GM13976 (cell line): ENCODE results near the gene QRSL1.

Experiments
- DNase-seq: peaks from one replicate; pipeline ENCODE4 v3.0.0; 2012; ENCODE audit warnings: low spot score
- in situ Hi-C: fragments of 300-500 bp; cut with MboI; formaldehyde crosslinking; loops from one replicate; pipeline ENCODE4 v1.12.0; 2022; ENCODE audit warnings: low sequenced_read_pairs, mixed read lengths, inconsistent platforms; ENCODE audit not compliant: unreplicated experiment
- TF ChIP-seq, protein P1 (sequence below): IDR thresholded peaks from 2 replicates; pipeline ENCODE4 v1.5.1; 2012; ENCODE audit warnings: borderline replicate concordance, mild to moderate bottlenecking; ENCODE audit not compliant: insufficient read depth; ENCODE audit errors: extremely low read depth, missing control alignments, control extremely low read depth

Gene QRSL1

DNA sequence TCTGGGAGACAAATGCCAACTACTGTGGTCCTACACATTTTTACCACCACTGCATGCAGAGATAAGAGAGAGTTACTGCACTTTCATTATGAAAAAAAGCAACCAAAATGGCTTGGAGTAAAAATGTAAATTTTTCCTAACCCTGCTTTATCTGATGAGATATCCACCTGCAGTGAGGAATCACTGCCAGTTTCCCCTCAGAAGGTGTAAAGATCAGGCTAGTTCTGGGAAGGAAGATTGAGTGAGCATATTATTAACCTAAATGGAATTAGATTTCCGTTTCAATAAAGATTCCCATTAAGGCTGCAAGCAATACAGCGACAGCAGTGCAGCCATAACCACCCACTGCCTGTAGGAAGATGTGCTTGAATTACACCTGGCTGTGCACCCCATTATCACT is 84.9 kb downstream of the QRSL1 start:
- TF ChIP-seq, protein P1, sequence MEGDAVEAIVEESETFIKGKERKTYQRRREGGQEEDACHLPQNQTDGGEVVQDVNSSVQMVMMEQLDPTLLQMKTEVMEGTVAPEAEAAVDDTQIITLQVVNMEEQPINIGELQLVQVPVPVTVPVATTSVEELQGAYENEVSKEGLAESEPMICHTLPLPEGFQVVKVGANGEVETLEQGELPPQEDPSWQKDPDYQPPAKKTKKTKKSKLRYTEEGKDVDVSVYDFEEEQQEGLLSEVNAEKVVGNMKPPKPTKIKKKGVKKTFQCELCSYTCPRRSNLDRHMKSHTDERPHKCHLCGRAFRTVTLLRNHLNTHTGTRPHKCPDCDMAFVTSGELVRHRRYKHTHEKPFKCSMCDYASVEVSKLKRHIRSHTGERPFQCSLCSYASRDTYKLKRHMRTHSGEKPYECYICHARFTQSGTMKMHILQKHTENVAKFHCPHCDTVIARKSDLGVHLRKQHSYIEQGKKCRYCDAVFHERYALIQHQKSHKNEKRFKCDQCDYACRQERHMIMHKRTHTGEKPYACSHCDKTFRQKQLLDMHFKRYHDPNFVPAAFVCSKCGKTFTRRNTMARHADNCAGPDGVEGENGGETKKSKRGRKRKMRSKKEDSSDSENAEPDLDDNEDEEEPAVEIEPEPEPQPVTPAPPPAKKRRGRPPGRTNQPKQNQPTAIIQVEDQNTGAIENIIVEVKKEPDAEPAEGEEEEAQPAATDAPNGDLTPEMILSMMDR: no peak
- in situ Hi-C loops: no loop called here
- DNase-seq: no peak

DNA sequence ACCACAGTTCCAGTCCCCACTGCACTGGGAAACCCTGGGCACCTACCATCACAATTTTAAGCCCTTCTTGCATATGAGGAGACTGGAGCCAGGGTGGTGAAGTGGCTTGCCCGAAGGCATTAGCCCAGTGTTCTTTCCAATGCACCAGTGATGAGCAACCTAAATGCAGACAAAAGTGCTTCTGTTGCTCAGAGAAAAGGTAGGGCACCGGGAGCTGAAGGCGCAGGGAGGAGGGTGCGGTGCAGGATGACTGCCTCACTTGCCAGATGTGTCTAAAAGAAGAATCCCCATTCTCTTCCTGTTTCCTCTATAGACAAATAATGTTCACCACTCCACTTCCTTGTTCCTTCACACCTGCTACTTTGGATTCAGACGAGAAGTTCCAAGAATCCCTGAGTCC is 86.5 kb downstream of the QRSL1 start:
- DNase-seq: no peak
- TF ChIP-seq, protein P1: no peak
- in situ Hi-C loops: no loop called here

DNA sequence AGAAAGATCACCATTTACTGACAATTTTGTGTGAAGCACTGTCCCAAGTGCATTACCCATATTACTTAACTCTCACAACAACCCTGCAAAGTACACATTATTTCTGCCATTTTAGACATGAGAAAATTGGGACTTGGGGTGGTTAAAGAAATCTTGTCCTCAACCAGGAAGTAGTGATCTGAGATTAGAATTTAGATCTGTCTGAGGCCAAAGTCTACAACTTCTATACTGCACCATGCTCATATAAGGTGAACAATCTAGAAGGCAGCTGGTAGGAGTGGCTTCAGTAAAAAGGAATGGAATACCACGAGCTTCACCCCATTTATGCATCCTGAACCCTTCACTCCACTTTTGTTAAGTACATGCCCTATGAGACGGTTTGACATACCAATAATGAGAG is 87.6 kb downstream of the QRSL1 start:
- DNase-seq: no peak
- in situ Hi-C loops: no loop called here
- TF ChIP-seq, protein P1: no peak
